WTC11 (cell line): ENCODE data around the gene ATF4. TPM values are rescaled to one million over a fixed set of nuclear protein-coding genes. Genes with fewer than 3 reads are reported as not detected.

ENCODE experiments used
- ATAC-seq: fragments of 200-7000 bp; cut with Tn5 transposase; 2 replicates; pipeline ENCODE4 v1.10.0; 2021; ENCODE audit warnings: mild to moderate bottlenecking, moderate library complexity
- CTCF ChIA-PET: fragments of 300-600 bp; sonication (Branson Sonifier 250); formaldehyde crosslinking; loops from one replicate; lab custom pipeline; 2021; ENCODE audit warnings: antibody characterized with exemption; lab: Charles Lee
- POLR2A ChIA-PET: fragments of 350-600 bp; sonication (Branson Sonifier 250); formaldehyde crosslinking; loops from one replicate; lab custom pipeline; 2021; ENCODE audit warnings: antibody characterized with exemption; lab: Charles Lee
- DNase-seq: peaks from one replicate; pipeline ENCODE4 v3.0.0; 2021; ENCODE audit warnings: low spot score
- H3K27ac Mint-ChIP-seq: 2 replicates; pipeline ENCODE4 v1.8.0; 2021; ENCODE audit warnings: mixed read lengths
- H3K27me3 Mint-ChIP-seq: 2 replicates; pipeline ENCODE4 v1.8.0; 2021; ENCODE audit warnings: low read depth, mild to moderate bottlenecking, moderate library complexity, mixed read lengths
- H3K36me3 Mint-ChIP-seq: 2 replicates; pipeline ENCODE4 v1.8.0; 2021; ENCODE audit warnings: mixed read lengths
- H3K4me1 Mint-ChIP-seq: 2 replicates; pipeline ENCODE4 v1.8.0; 2022; ENCODE audit warnings: mixed read lengths
- H3K4me3 Mint-ChIP-seq: 2 replicates; pipeline ENCODE4 v1.8.0; 2021; ENCODE audit warnings: mild to moderate bottlenecking, moderate library complexity, mixed read lengths
- H3K9me3 Mint-ChIP-seq: 2 replicates; pipeline ENCODE4 v1.8.0; 2021; ENCODE audit warnings: mixed read lengths
- ATF1 ChIP-seq: sonication (generic); formaldehyde crosslinking; IDR thresholded peaks from 2 replicates; pipeline ENCODE4 v1.8.1; 2023; ENCODE audit warnings: mild to moderate bottlenecking, moderate library complexity, missing genetic modification reagents
- NFATC4 ChIP-seq: fragments of 250-450 bp; sonication (Bioruptor Pico); IDR thresholded peaks from 2 replicates; pipeline ENCODE4 v1.9.0; 2021; ENCODE audit warnings: mild to moderate bottlenecking
- SOX15 ChIP-seq: fragments of 250-450 bp; sonication (Bioruptor Pico); IDR thresholded peaks from 2 replicates; pipeline ENCODE4 v1.9.0; 2021; ENCODE audit warnings: mild to moderate bottlenecking
- ZBTB21 ChIP-seq: sonication (generic); formaldehyde crosslinking; IDR thresholded peaks from 2 replicates; pipeline ENCODE4 v1.8.1; 2023; ENCODE audit warnings: mild to moderate bottlenecking, missing genetic modification reagents, borderline replicate concordance
- ZNF138 ChIP-seq: sonication (generic); formaldehyde crosslinking; conservative IDR thresholded peaks from 2 replicates; pipeline ENCODE4 v1.8.1; 2022; ENCODE audit warnings: mild to moderate bottlenecking, moderate library complexity, missing genetic modification reagents
- ZNF232 ChIP-seq: sonication (generic); formaldehyde crosslinking; IDR thresholded peaks from 2 replicates; pipeline ENCODE4 v1.8.0; 2022; ENCODE audit warnings: mild to moderate bottlenecking, missing genetic modification reagents
- total RNA-seq: library from RNA; stranded (reverse); gene quantifications from 3 replicates; pipeline ENCODE4 v1.2.3, GENCODE V29; 2021
- TF ChIP-seq, protein P1 (sequence below): sonication (generic); formaldehyde crosslinking; IDR thresholded peaks from 2 replicates; pipeline ENCODE4 v1.8.1; 2023; ENCODE audit warnings: mild to moderate bottlenecking, missing genetic modification reagents, moderate library complexity
- TF ChIP-seq, protein P2 (sequence below): sonication (generic); formaldehyde crosslinking; IDR thresholded peaks from 2 replicates; pipeline ENCODE4 v1.8.0; 2023; ENCODE audit warnings: missing genetic modification reagents, mild to moderate bottlenecking, borderline replicate concordance
- TF ChIP-seq, protein P3 (sequence below): sonication (generic); formaldehyde crosslinking; IDR thresholded peaks from 2 replicates; pipeline ENCODE4 v1.8.1; 2023; ENCODE audit warnings: mild to moderate bottlenecking, missing genetic modification reagents, borderline replicate concordance
- TF ChIP-seq, protein P4 (sequence below): sonication (generic); formaldehyde crosslinking; IDR thresholded peaks from 2 replicates; pipeline ENCODE4 v1.8.1; 2023; ENCODE audit warnings: mild to moderate bottlenecking, moderate library complexity, missing genetic modification reagents
- TF ChIP-seq, protein P5 (sequence below): sonication (generic); formaldehyde crosslinking; IDR thresholded peaks from 2 replicates; pipeline ENCODE4 v1.8.1; 2022; ENCODE audit warnings: low read depth, missing genetic modification reagents, borderline replicate concordance

The ATF4 gene
- total RNA-seq, 1 experiment from 2014 or later = 460 TPM

DNA sequence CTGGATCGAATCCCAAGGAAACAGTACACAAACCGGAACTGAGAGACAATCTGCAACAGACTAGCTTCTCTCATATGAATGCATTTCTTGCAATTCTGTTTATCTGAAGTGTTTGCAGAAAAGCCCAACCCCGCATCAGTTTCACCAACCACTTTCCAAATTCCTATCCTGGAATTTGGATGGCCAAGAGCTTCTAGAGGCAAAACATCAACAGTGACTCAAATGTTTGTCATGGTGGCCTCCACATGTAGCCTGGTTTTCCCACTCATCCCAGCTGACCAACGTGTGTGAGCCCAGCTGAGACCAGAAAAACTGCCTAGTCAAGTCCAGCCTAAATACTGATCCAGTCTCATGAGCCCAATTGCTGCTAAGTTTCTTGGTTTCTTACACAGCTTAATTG lies 26.6 kb upstream of the ATF4 start:
- ChIA-PET POLR2A (interaction anchor here (1.2 kb wide), 1 partner anchor 26 kb away, joined by 4 read pairs; the partner anchor contains the start of gene ATF4), CTCF (interaction anchor here (0.7 to 3.7 kb wide), 15 partner anchors 8 to 128 kb away, joined by 3 to 29 read pairs (median 5); partner anchors contain the start of genes ATF4, MIEF1 and TAB1)
- no peak overlapping the region for H3K27ac Mint-ChIP-seq
- TF ChIP-seq, protein P1, sequence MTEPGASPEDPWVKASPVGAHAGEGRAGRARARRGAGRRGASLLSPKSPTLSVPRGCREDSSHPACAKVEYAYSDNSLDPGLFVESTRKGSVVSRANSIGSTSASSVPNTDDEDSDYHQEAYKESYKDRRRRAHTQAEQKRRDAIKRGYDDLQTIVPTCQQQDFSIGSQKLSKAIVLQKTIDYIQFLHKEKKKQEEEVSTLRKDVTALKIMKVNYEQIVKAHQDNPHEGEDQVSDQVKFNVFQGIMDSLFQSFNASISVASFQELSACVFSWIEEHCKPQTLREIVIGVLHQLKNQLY = no peak
- no peak for TF ChIP-seq SOX15
- TF ChIP-seq, protein P2, sequence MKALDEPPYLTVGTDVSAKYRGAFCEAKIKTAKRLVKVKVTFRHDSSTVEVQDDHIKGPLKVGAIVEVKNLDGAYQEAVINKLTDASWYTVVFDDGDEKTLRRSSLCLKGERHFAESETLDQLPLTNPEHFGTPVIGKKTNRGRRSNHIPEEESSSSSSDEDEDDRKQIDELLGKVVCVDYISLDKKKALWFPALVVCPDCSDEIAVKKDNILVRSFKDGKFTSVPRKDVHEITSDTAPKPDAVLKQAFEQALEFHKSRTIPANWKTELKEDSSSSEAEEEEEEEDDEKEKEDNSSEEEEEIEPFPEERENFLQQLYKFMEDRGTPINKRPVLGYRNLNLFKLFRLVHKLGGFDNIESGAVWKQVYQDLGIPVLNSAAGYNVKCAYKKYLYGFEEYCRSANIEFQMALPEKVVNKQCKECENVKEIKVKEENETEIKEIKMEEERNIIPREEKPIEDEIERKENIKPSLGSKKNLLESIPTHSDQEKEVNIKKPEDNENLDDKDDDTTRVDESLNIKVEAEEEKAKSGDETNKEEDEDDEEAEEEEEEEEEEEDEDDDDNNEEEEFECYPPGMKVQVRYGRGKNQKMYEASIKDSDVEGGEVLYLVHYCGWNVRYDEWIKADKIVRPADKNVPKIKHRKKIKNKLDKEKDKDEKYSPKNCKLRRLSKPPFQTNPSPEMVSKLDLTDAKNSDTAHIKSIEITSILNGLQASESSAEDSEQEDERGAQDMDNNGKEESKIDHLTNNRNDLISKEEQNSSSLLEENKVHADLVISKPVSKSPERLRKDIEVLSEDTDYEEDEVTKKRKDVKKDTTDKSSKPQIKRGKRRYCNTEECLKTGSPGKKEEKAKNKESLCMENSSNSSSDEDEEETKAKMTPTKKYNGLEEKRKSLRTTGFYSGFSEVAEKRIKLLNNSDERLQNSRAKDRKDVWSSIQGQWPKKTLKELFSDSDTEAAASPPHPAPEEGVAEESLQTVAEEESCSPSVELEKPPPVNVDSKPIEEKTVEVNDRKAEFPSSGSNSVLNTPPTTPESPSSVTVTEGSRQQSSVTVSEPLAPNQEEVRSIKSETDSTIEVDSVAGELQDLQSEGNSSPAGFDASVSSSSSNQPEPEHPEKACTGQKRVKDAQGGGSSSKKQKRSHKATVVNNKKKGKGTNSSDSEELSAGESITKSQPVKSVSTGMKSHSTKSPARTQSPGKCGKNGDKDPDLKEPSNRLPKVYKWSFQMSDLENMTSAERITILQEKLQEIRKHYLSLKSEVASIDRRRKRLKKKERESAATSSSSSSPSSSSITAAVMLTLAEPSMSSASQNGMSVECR (CRISPR knock-in tag) = no peak
- TF ChIP-seq ATF1 (CRISPR knock-in tag) = no peak
- TF ChIP-seq, protein P3, sequence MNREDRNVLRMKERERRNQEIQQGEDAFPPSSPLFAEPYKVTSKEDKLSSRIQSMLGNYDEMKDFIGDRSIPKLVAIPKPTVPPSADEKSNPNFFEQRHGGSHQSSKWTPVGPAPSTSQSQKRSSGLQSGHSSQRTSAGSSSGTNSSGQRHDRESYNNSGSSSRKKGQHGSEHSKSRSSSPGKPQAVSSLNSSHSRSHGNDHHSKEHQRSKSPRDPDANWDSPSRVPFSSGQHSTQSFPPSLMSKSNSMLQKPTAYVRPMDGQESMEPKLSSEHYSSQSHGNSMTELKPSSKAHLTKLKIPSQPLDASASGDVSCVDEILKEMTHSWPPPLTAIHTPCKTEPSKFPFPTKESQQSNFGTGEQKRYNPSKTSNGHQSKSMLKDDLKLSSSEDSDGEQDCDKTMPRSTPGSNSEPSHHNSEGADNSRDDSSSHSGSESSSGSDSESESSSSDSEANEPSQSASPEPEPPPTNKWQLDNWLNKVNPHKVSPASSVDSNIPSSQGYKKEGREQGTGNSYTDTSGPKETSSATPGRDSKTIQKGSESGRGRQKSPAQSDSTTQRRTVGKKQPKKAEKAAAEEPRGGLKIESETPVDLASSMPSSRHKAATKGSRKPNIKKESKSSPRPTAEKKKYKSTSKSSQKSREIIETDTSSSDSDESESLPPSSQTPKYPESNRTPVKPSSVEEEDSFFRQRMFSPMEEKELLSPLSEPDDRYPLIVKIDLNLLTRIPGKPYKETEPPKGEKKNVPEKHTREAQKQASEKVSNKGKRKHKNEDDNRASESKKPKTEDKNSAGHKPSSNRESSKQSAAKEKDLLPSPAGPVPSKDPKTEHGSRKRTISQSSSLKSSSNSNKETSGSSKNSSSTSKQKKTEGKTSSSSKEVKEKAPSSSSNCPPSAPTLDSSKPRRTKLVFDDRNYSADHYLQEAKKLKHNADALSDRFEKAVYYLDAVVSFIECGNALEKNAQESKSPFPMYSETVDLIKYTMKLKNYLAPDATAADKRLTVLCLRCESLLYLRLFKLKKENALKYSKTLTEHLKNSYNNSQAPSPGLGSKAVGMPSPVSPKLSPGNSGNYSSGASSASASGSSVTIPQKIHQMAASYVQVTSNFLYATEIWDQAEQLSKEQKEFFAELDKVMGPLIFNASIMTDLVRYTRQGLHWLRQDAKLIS (CRISPR knock-in tag) = no peak
- TF ChIP-seq ZBTB21 (CRISPR knock-in tag) = no peak
- no peak for TF ChIP-seq ZNF138 (CRISPR knock-in tag)
- H3K27me3 Mint-ChIP-seq = peaks cover 42% of the 10 kb centered on the region
- ATAC-seq = no peak
- H3K9me3 Mint-ChIP-seq = no peaks in the 10 kb centered on the region
- peaks cover 8% of the 10 kb centered on the region for H3K4me1 Mint-ChIP-seq
- no peak for DNase-seq
- H3K4me3 Mint-ChIP-seq = no peak overlapping the region
- no peaks in the 10 kb centered on the region for H3K36me3 Mint-ChIP-seq

DNA sequence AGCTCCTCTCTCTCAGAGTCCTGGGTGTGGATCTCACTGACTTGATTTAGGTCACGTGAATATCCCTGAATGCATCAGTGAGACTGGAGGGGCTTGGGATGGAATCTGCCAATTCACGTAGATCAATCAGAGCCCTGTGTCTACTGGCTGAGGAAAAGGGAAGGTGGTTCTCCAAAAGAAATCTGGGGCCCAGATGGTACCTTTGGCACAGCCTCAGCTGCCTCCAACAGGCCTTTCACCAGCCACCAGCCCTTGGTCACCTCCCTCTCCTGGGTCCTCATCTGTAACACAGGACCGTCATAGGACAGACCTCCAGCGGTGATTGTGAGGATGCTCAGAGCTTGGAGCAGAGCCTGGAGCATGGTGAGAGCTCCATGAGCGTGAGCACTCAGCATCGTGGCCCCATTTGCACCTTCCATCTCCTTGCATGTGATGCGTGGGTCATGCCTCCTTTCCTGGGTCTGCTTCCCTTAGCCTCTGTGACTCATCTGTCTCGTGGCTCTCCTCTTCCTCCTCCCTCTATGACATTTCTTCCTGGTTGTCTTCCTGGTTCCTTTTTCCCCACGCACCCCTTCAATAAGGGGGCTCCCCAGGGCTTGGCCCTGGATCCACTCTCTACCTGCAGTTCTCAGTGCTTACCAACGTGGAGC lies 25.8 kb upstream of the ATF4 start:
- Mint-ChIP-seq H3K36me3 (no peaks in the 10 kb centered on the region), H3K27ac (no peak overlapping the region), H3K4me3 (no peak overlapping the region), H3K9me3 (no peaks in the 10 kb centered on the region), H3K4me1 (peaks cover 8% of the 10 kb centered on the region), H3K27me3 (peaks cover 50% of the 10 kb centered on the region)
- TF ChIP-seq, protein P4, sequence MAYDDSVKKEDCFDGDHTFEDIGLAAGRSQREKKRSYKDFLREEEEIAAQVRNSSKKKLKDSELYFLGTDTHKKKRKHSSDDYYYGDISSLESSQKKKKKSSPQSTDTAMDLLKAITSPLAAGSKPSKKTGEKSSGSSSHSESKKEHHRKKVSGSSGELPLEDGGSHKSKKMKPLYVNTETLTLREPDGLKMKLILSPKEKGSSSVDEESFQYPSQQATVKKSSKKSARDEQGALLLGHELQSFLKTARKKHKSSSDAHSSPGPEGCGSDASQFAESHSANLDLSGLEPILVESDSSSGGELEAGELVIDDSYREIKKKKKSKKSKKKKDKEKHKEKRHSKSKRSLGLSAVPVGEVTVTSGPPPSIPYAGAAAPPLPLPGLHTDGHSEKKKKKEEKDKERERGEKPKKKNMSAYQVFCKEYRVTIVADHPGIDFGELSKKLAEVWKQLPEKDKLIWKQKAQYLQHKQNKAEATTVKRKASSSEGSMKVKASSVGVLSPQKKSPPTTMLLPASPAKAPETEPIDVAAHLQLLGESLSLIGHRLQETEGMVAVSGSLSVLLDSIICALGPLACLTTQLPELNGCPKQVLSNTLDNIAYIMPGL (CRISPR knock-in tag) = no peak
- TF ChIP-seq, protein P5, sequence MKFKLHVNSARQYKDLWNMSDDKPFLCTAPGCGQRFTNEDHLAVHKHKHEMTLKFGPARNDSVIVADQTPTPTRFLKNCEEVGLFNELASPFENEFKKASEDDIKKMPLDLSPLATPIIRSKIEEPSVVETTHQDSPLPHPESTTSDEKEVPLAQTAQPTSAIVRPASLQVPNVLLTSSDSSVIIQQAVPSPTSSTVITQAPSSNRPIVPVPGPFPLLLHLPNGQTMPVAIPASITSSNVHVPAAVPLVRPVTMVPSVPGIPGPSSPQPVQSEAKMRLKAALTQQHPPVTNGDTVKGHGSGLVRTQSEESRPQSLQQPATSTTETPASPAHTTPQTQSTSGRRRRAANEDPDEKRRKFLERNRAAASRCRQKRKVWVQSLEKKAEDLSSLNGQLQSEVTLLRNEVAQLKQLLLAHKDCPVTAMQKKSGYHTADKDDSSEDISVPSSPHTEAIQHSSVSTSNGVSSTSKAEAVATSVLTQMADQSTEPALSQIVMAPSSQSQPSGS (CRISPR knock-in tag) = no peak
- TF ChIP-seq NFATC4 (CRISPR knock-in tag) (no peak), ZNF232 (no peak)
- no peak for DNase-seq
- no peak for ATAC-seq
- POLR2A ChIA-PET = no interaction called here
- CTCF ChIA-PET = interaction anchor here (0.7 to 3.7 kb wide), 14 partner anchors 7 to 127 kb away, joined by 3 to 29 read pairs (median 5); partner anchors contain the start of genes ATF4, MIEF1 and TAB1
